GM20431 (cell line): ENCODE measurements around the gene KCNK7.

Source experiments
- in situ Hi-C: fragments of 300-500 bp; cut with MseI, MboI; formaldehyde crosslinking; loops from one replicate; pipeline ENCODE4 v1.15.0; 2020; ENCODE audit warnings: low sequenced_read_pairs; ENCODE audit not compliant: unreplicated experiment

KCNK7 gene

DNA sequence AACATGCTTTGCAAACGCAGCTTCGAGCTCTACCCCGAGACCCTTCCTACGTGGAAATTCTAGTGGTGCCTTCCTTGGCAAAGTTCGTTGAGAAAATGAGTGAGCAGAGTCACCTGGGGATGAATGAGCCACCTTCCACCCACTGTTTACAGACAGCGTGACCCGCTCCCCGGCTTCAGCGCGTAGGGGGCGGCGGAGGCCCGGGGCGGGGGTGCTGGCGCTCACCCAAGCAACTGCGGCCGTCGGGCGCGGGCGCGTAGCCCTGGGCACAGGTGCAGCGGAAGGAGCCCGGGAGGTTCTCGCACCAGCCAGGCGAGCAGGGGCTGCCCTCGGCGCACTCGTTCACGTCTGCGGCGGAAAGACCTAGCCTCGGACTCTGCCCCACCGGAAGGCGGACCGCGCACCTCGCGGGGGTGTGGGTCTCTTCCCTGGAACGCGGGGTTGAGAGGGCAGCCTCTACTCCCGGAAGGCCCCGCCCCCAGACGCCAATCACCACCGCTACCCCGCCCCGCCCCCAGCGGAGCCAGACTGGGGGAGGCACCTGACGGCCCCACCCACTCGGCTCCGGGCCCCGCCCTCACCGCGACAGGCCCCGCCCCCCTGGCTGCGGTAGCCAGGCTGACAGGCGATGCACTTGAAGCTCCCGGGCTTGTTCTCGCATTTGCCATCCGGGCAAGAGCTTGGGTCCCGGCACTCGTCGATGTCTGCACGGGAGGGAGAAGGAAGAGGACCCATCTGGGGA, 49.2 kb downstream of the KCNK7 start:
- in situ Hi-C loops, result no loop called here

DNA sequence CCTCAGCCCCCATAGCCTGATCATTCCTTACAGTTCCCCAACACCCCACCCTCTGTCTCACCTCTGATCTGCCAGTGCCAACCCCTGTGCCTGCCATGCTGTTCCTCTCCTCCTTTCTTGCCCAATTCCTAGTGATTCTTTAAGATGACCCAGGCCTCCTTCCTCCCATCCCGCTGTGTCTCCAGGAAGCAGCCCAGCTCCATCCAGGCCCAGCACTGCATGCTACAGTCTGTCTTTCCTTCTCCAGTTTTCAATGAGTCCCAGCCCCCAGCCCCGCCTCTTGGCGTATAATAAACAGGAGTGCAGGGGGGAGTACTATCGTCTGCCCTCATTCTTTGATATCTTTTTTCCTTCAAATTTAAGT, 49.8 kb downstream of the KCNK7 start:
- in situ Hi-C loops, result no loop called here
